GM10847 (cell line): ENCODE results near the gene TMEM107.

ENCODE experiments used
- POLR2A ChIP-seq: IDR thresholded peaks from 2 replicates; pipeline ENCODE4 v1.6.1; 2011; ENCODE audit not compliant: insufficient read length; ENCODE audit errors: extremely low read depth

The TMEM107 gene

GRCh38 chr17:8173871-8174322 lies 2.3 kb downstream of the TMEM107 start:
- TF ChIP-seq POLR2A: no peak

GRCh38 chr17:8173056-8173870 lies 2.9 kb downstream of the TMEM107 start:
- TF ChIP-seq POLR2A: peak; percentile 99

GRCh38 chr17:8167526-8167925 lies 8.7 kb downstream of the TMEM107 start:
- TF ChIP-seq POLR2A: no peak

DNA sequence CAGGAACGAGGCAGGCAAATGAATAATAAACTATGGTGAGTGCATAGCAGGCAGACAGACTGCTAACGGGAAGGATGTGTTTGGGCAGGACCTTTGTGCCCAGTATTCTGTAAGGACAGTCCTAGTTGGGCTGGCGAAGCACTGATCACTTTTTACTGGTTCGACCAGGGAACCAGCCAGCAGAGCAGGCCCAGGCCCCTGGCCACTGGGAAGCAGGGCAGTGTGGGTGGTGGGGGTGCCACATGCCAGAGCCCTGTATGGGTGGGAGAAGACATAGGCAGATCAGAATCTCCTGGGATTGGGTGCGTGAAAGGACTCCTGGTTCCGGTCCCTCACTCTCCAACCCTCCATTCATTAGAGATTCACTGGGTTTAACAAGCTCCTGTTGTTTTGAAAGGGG lies 9.4 kb downstream of the TMEM107 start:
- TF ChIP-seq POLR2A: no peak

DNA sequence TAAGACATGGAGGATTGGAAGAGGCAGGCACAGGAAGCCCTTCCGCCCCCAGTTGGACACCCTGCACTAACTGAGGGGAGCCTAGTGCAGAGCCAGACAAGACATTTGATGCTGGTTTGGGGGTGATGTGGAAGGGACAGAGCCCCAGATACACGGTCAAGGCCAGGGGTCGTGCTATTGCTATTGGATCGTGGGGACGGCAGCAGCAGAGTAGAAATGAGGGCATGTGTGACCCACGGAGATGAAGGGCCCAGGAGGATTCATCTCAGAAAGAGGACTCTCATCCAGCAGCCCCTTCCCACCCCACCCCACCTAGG lies 11.4 kb downstream of the TMEM107 start:
- TF ChIP-seq POLR2A: no peak

DNA sequence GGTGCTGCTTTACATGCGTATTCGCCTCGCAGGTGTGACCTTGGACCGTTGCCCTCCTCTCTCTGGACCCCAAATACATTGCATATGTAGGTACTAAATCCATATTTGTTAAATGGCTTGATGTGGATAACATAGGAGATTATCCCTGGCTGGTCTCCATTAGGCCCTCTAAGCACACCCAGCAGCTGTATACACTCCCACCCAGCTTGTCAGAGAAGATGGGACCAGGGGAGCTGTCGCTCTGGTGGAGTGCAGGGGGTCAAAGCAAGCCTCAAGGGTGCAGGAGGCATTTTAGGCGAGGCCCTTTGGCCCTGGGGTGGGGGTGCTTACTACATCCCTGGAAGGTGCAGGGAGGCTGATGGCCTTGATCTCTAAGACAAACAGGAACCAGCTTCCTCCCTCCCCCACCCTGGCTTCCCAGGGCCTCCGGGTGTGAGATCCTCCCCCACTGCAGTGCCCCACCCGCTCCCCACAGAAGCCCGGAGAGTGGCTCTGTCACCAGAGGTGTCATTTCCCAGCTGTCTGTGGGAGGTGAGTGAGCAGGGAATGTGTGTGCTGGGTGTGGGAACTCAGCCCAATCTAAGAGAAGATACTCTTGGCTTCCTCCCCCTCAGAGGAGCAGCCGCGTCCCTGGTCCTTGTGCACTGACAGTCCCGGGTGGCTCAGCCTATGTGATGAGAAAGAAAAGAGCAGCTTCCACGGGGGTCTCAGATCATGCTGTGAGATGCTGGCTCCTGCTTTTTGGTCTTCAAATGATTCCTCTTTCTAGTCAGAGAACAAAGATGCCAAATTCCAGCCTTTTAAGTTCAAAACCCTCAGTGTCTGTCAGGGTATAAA lies 12.0 kb downstream of the TMEM107 start:
- no peak for TF ChIP-seq POLR2A

GRCh38 chr17:8162997-8163977 lies 12.9 kb downstream of the TMEM107 start:
- peak; percentile 14 for TF ChIP-seq POLR2A

DNA sequence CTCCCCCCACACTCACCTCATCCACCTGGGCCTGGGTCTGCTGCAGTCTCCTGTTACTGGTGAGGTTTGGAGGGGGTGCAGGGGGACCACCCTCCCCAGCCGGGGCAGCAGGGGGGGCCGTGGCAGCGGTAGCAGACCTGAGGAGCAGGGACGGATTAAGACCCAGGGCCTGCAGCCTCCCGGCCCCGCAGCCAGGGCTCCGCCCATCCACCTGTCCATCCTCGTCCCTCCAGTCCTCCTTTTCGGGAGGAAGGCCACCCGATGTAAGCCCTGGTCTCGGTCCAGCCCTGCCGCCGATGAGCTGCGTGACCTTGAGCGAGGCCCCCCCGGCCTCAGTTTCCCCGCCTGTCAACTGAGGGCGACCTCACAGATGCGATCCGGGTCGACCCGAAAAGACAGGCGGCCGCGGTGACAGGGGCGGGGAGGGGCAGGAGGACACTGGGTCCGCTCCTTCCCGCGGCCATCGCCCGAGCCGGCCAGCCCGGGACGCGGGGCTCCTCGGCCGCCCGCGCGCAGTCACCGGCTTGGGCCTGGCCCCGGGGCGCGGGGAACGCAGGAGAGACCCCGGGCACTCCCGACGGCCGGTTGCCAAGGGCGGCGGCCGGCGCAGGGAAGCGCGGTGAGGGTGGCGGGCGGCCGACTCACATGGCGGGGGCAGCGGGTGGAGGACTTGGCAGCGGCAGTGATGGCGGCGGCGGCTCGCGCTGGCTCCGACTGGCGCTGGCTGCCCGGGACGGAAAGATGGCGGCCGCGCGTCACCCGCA lies 13.8 kb downstream of the TMEM107 start, which contains the start of gene VAMP2:
Gene VAMP2, minus strand, starts transcription at position 716 of the 764 bp plus-strand sequence. Its CDS starts 69 bp downstream, at position 647.
- TF ChIP-seq POLR2A: peak; percentile 71

GRCh38 chr17:8161289-8162232 lies 14.6 kb downstream of the TMEM107 start:
- TF ChIP-seq POLR2A: no peak

DNA sequence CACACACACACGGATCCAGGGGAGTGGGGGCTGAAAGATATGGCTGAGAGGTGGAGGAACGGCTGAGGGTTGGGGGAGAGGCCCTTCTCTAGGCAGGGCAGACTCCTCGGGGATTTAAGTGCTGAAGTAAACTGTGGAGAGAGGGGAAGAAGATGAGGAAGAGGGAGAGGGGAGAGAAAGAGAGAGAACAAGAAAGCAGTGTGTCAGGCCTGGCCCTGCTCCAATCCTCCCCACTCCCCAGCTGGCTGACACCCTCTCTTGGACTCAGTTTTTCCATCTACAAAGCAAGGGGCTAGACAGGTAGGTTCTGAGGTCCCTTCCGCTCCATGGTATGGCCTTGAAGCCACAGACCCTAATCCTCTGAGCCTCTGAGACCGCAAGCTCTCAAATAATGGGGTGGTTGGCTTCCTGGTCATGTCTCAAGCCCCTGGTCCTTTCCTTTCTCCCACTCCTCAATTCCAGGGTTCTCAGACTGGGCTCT lies 15.4 kb downstream of the TMEM107 start:
- no peak for TF ChIP-seq POLR2A

DNA sequence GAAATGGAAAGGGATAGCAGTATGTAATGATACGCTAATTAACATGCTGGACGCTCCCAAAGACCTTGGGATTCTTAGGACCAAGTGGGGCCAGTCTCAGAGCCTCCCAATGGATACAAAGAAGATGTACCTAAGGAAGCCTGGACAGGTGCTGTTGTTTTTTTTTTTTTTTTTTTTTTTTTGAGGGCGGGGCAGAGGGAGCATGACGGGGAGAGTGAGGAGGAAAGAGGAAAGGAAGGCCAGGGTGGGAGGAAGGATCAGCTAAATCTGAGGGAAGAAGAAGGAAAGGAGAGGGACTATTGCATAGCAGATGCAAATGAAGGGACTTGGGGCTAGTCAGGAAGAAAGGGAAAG lies 16.0 kb downstream of the TMEM107 start:
- no peak for TF ChIP-seq POLR2A

DNA sequence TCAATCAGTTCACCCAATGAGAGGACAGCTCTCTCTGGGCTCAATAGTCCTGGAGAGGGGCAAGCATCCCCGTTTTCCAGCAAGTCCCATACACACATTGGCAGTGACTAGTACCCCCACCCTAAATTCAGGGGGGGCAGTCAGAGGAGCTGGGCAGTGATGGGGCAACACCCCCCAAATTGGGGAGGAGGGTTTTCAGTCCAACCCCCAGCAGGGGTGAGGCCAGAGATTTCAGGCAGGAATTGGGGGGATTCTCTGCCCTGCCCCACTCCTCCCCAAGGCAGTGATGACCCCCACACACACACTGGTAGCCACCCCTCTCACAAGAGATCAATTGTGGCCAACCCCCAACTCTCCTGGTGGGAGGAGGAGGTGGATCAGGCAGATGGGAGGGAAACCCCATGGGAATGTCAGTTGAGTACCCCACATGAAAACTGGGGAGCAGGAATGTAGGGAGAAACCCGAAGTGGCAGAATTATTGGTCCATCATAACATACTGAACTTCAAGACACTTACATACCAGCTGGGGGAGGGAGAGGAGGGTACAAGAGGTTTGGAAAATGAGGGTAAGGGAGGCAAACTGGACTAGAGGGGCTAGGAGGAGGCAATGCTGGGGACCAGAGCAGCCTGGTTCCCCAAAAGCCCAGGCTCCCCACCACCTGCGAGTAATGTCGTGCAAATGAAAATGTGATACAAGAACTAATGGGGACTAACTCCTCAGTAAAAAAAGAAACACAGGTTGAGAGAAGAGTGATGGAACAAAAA lies 16.5 kb downstream of the TMEM107 start:
- TF ChIP-seq POLR2A: no peak
